ENCODE data around the gene AMPD2. TPM values are rescaled to one million over a fixed set of nuclear protein-coding genes. Genes with fewer than 3 reads are reported as not detected.
A peak's percentile ranks its signal among the peaks of the same experiment; 100 is the strongest.

AMPD2 gene
- total RNA-seq, 2 experiments from 2014 or later: 170 to 191 TPM

- no peaks in the 10 kb centered on the region for H3K36me3 Mint-ChIP-seq (ENCODE audit: low read depth)
- H3K4me3 Mint-ChIP-seq: no peak overlapping the region
- Histone ChIP-seq H3K27me3 (ENCODE audit: control insufficient read depth in 1 of 2, insufficient read depth in 2 of 2, low read length in 2 of 2) (no peaks in the 10 kb centered on the region), H3K36me3 (ENCODE audit: insufficient read depth, low read length) (no peaks in the 10 kb centered on the region), H3K27ac (ENCODE audit: low read depth in 1 of 2, low read length in 2 of 2) (no peak overlapping the region), H3K9me3 (ENCODE audit: control insufficient read depth in 1 of 2, insufficient read depth in 1 of 2, low read length in 2 of 2) (no peaks in the 10 kb centered on the region), H3K4me3 (ENCODE audit: low read length) (no peak overlapping the region), H3K4me1 (ENCODE audit: insufficient read depth, low read length) (peaks cover 15% of the 10 kb centered on the region)
- no peak overlapping the region for H3K27ac Mint-ChIP-seq
- no peaks in the 10 kb centered on the region for H3K9me3 Mint-ChIP-seq
- ChIA-PET POLR2A (no interaction called here), CTCF (no interaction called here)
- no peak for TF ChIP-seq CTCF (IDR thresholded peaks at IDR 0.05)
- peaks cover 20% of the 10 kb centered on the region for H3K4me1 Mint-ChIP-seq (ENCODE audit: low read depth)
- DNase-seq: no peak
- H3K27me3 Mint-ChIP-seq: no peaks in the 10 kb centered on the region
- intact Hi-C loops (cut with DNase I, micrococcal nuclease): loop anchor here (5.0 kb wide), 4 partner anchors 43 to 338 kb away; partner anchors contain the start of genes AHCYL1 (in 2 of the 2), GSTM1 (in 2 of the 2) and GNAI3 (in 1 of the 2)
- ATAC-seq (ENCODE audit: poor library complexity): no peak
Observed at GRCh38 chr1:109644670-109645069, 25.0 kb downstream of the AMPD2 start.

- no peak overlapping the region for H3K4me3 ChIP-seq (ENCODE audit: low read length)
- H3K9me3 ChIP-seq (ENCODE audit: control insufficient read depth in 1 of 2, insufficient read depth in 1 of 2, low read length in 2 of 2): no peaks in the 10 kb centered on the region
- H3K27ac ChIP-seq (ENCODE audit: low read depth in 1 of 2, low read length in 2 of 2): no peak overlapping the region
- peak in 2 of 14 experiments; percentile 7 to 24 for DNase-seq
- no peak for TF ChIP-seq CTCF (IDR thresholded peaks at IDR 0.05)
- no peaks in the 10 kb centered on the region for H3K4me1 ChIP-seq (ENCODE audit: insufficient read depth, low read length)
- ChIA-PET POLR2A (interaction anchor here (1.4 to 2.2 kb wide), 3 partner anchors 10 to 335 kb away, joined by 4 to 8 read pairs (median 6); partner anchors contain the start of genes AHCYL1 and GNAI3), CTCF (interaction anchor here (0.6 to 5.4 kb wide), 6 partner anchors 9 to 386 kb away, joined by 3 to 38 read pairs (median 4); partner anchors contain the start of genes AHCYL1 and GNAI3)
- H3K27me3 Mint-ChIP-seq: no peaks in the 10 kb centered on the region
- no peak overlapping the region for H3K4me3 Mint-ChIP-seq
- ATAC-seq (ENCODE audit: poor library complexity): no peak
- no peaks in the 10 kb centered on the region for H3K36me3 Mint-ChIP-seq (ENCODE audit: low read depth)
- H3K27ac Mint-ChIP-seq: no peak overlapping the region
- no peaks in the 10 kb centered on the region for H3K9me3 Mint-ChIP-seq
- H3K4me1 Mint-ChIP-seq (ENCODE audit: low read depth): peaks cover 4% of the 10 kb centered on the region
- H3K36me3 ChIP-seq (ENCODE audit: insufficient read depth, low read length): no peaks in the 10 kb centered on the region
- intact Hi-C loops (cut with DNase I, micrococcal nuclease): no loop called here
- H3K27me3 ChIP-seq (ENCODE audit: control insufficient read depth in 1 of 2, insufficient read depth in 2 of 2, low read length in 2 of 2): no peaks in the 10 kb centered on the region
Observed at GRCh38 chr1:109649491-109649914, 29.9 kb downstream of the AMPD2 start.

- no peaks in the 10 kb centered on the region for H3K27me3 ChIP-seq (ENCODE audit: control insufficient read depth in 1 of 2, insufficient read depth in 2 of 2, low read length in 2 of 2)
- no peak overlapping the region for H3K4me3 Mint-ChIP-seq
- H3K4me1 Mint-ChIP-seq (ENCODE audit: low read depth): peaks cover 15% of the 10 kb centered on the region
- no peak overlapping the region for H3K27ac Mint-ChIP-seq
- H3K9me3 Mint-ChIP-seq: no peaks in the 10 kb centered on the region
- H3K36me3 ChIP-seq (ENCODE audit: insufficient read depth, low read length): no peaks in the 10 kb centered on the region
- DNase-seq: no peak
- no peak for TF ChIP-seq CTCF (IDR thresholded peaks at IDR 0.05)
- H3K4me3 ChIP-seq (ENCODE audit: low read length): no peak overlapping the region
- intact Hi-C loops (cut with DNase I, micrococcal nuclease): no loop called here
- POLR2A ChIA-PET: interaction anchor here (1.0 to 2.2 kb wide), 3 partner anchors 11 to 334 kb away, joined by 5 to 8 read pairs (median 6); partner anchors contain the start of genes AHCYL1 and GNAI3
- ATAC-seq (ENCODE audit: poor library complexity): no peak
- H3K9me3 ChIP-seq (ENCODE audit: control insufficient read depth in 1 of 2, insufficient read depth in 1 of 2, low read length in 2 of 2): no peaks in the 10 kb centered on the region
- CTCF ChIA-PET: interaction anchor here (1.2 to 5.4 kb wide), 4 partner anchors 10 to 334 kb away, joined by 3 to 38 read pairs (median 6); partner anchors contain the start of gene AHCYL1
- H3K27me3 Mint-ChIP-seq: no peaks in the 10 kb centered on the region
- peaks cover 5% of the 10 kb centered on the region for H3K4me1 ChIP-seq (ENCODE audit: insufficient read depth, low read length)
- H3K27ac ChIP-seq (ENCODE audit: low read depth in 1 of 2, low read length in 2 of 2): no peak overlapping the region
- H3K36me3 Mint-ChIP-seq (ENCODE audit: low read depth): peaks cover 2% of the 10 kb centered on the region
Observed at GRCh38 chr1:109650609-109651008, 31.0 kb downstream of the AMPD2 start.
